ENCODE data around the gene GPAT3.

The GPAT3 gene

GRCh38 chr4:83510442-83510841 lies 25.5 kb upstream of the GPAT3 start:
- no peak overlapping the region for H3K4me3 ChIP-seq (ENCODE audit: low read length in 2 of 2)
- no peak overlapping the region for H3K9ac ChIP-seq (ENCODE audit: low read depth, low read length, poor library complexity)
- no peak overlapping the region for H3K23ac ChIP-seq (ENCODE audit: low read depth, low read length, poor library complexity)
- no peak overlapping the region for H2BK15ac ChIP-seq (ENCODE audit: low read length)
- no peak overlapping the region for H2BK120ac ChIP-seq (ENCODE audit: low read depth, low read length)
- H3K4me1 ChIP-seq (ENCODE audit: control insufficient read depth in 2 of 2, insufficient read depth in 1 of 2, low read depth in 1 of 2, low read length in 2 of 2): no peaks in the 10 kb centered on the region
- no peaks in the 10 kb centered on the region for H3K27me3 ChIP-seq (ENCODE audit: control insufficient read depth in 3 of 3, insufficient read depth in 3 of 3, low read depth in 1 of 3, low read length in 3 of 3)
- no peak overlapping the region for H2AK5ac ChIP-seq (ENCODE audit: low read depth, low read length)
- no peaks in the 10 kb centered on the region for H3K36me3 ChIP-seq (replicated peaks in 1 of 2; ENCODE audit: control insufficient read depth in 2 of 2, insufficient read depth in 2 of 2, low read length in 2 of 2)
- H3K14ac ChIP-seq (ENCODE audit: low read length): no peak overlapping the region
- peak overlapping the region; percentile 67 for H2AFZ ChIP-seq (ENCODE audit: low read length)
- WGBS, 2 donors (ENCODE audit: extremely low coverage in 2 of 2, insufficient read length in 2 of 2, insufficient replicate concordance in 1 of 2): no CpG with 5 or more reads among the region's 4 CpGs
- H3K4me2 ChIP-seq (ENCODE audit: insufficient read depth, low read length, poor library complexity, severe bottlenecking): no peak overlapping the region
- H3K79me1 ChIP-seq (ENCODE audit: low read depth, low read length): no peaks in the 10 kb centered on the region
- no peak overlapping the region for H4K8ac ChIP-seq (ENCODE audit: low read depth, low read length)
- H4K91ac ChIP-seq (ENCODE audit: low read depth, low read length, poor library complexity): no peak overlapping the region
- H3K9me3 ChIP-seq (replicated peaks in 1 of 2; ENCODE audit: control insufficient read depth in 2 of 2, insufficient read depth in 1 of 2, low read depth in 1 of 2, low read length in 2 of 2): no peaks in the 10 kb centered on the region
- no peak overlapping the region for H2BK5ac ChIP-seq (ENCODE audit: low read length)
- DNase-seq (ENCODE audit: low spot score): no peak
- no peak overlapping the region for H3K4ac ChIP-seq (ENCODE audit: low read length)
- no peak overlapping the region for H3K27ac ChIP-seq (replicated peaks; ENCODE audit: low read length)
- no peak overlapping the region for H3K18ac ChIP-seq (ENCODE audit: low read length)
- H2BK12ac ChIP-seq (ENCODE audit: low read length): no peak overlapping the region

- no peak for DNase-seq (ENCODE audit: low spot score)
- Histone ChIP-seq H3K79me1 (ENCODE audit: low read depth, low read length) (no peaks in the 10 kb centered on the region), H2AK5ac (ENCODE audit: low read depth, low read length) (no peak overlapping the region), H2BK5ac (ENCODE audit: low read length) (no peak overlapping the region), H3K14ac (ENCODE audit: low read length) (no peak overlapping the region), H3K27ac (replicated peaks; ENCODE audit: low read length) (no peak overlapping the region), H2BK15ac (ENCODE audit: low read length) (no peak overlapping the region), H2BK12ac (ENCODE audit: low read length) (no peak overlapping the region), H2AFZ (ENCODE audit: low read length) (no peak overlapping the region), H3K4me1 (ENCODE audit: control insufficient read depth in 2 of 2, insufficient read depth in 1 of 2, low read depth in 1 of 2, low read length in 2 of 2) (no peaks in the 10 kb centered on the region), H3K4me2 (ENCODE audit: insufficient read depth, low read length, poor library complexity, severe bottlenecking) (no peak overlapping the region), H2BK120ac (ENCODE audit: low read depth, low read length) (no peak overlapping the region), H3K4me3 (ENCODE audit: low read length in 2 of 2) (no peak overlapping the region), H3K4ac (ENCODE audit: low read length) (no peak overlapping the region), H3K36me3 (replicated peaks in 1 of 2; ENCODE audit: control insufficient read depth in 2 of 2, insufficient read depth in 2 of 2, low read length in 2 of 2) (no peaks in the 10 kb centered on the region), H3K9me3 (replicated peaks in 1 of 2; ENCODE audit: control insufficient read depth in 2 of 2, insufficient read depth in 1 of 2, low read depth in 1 of 2, low read length in 2 of 2) (no peaks in the 10 kb centered on the region), H4K91ac (ENCODE audit: low read depth, low read length, poor library complexity) (no peak overlapping the region), H4K8ac (ENCODE audit: low read depth, low read length) (no peak overlapping the region), H3K27me3 (ENCODE audit: control insufficient read depth in 3 of 3, insufficient read depth in 3 of 3, low read depth in 1 of 3, low read length in 3 of 3) (no peaks in the 10 kb centered on the region), H3K9ac (ENCODE audit: low read depth, low read length, poor library complexity) (no peak overlapping the region), H3K18ac (ENCODE audit: low read length) (no peak overlapping the region), H3K23ac (ENCODE audit: low read depth, low read length, poor library complexity) (no peak overlapping the region)
- WGBS, 2 donors (ENCODE audit: extremely low coverage in 2 of 2, insufficient read length in 2 of 2, insufficient replicate concordance in 1 of 2): no CpG with 5 or more reads among the region's 3 CpGs
These were observed 19.7 kb upstream of the GPAT3 start for GRCh38 chr4:83516042-83516772.

GRCh38 chr4:83522239-83522638 lies 13.7 kb upstream of the GPAT3 start:
- Histone ChIP-seq H3K36me3 (replicated peaks in 1 of 2; ENCODE audit: control insufficient read depth in 2 of 2, insufficient read depth in 2 of 2, low read length in 2 of 2) (no peaks in the 10 kb centered on the region), H2AK5ac (ENCODE audit: low read depth, low read length) (no peak overlapping the region), H3K18ac (ENCODE audit: low read length) (no peak overlapping the region), H3K79me1 (ENCODE audit: low read depth, low read length) (no peaks in the 10 kb centered on the region), H2BK120ac (ENCODE audit: low read depth, low read length) (no peak overlapping the region), H2BK15ac (ENCODE audit: low read length) (no peak overlapping the region), H3K4me1 (ENCODE audit: control insufficient read depth in 2 of 2, insufficient read depth in 1 of 2, low read depth in 1 of 2, low read length in 2 of 2) (no peaks in the 10 kb centered on the region), H3K27ac (replicated peaks; ENCODE audit: low read length) (no peak overlapping the region), H3K4me3 (ENCODE audit: low read length in 2 of 2) (no peak overlapping the region), H3K27me3 (ENCODE audit: control insufficient read depth in 3 of 3, insufficient read depth in 3 of 3, low read depth in 1 of 3, low read length in 3 of 3) (no peaks in the 10 kb centered on the region), H3K9me3 (replicated peaks in 1 of 2; ENCODE audit: control insufficient read depth in 2 of 2, insufficient read depth in 1 of 2, low read depth in 1 of 2, low read length in 2 of 2) (peaks cover 0 to 3% of the 10 kb centered on the region in 2 donors), H3K14ac (ENCODE audit: low read length) (no peak overlapping the region), H2AFZ (ENCODE audit: low read length) (no peak overlapping the region), H2BK12ac (ENCODE audit: low read length) (no peak overlapping the region), H3K23ac (ENCODE audit: low read depth, low read length, poor library complexity) (no peak overlapping the region), H3K9ac (ENCODE audit: low read depth, low read length, poor library complexity) (no peak overlapping the region), H2BK5ac (ENCODE audit: low read length) (no peak overlapping the region), H4K91ac (ENCODE audit: low read depth, low read length, poor library complexity) (no peak overlapping the region), H3K4ac (ENCODE audit: low read length) (no peak overlapping the region), H4K8ac (ENCODE audit: low read depth, low read length) (no peak overlapping the region), H3K4me2 (ENCODE audit: insufficient read depth, low read length, poor library complexity, severe bottlenecking) (no peak overlapping the region)
- no CpG with 5 or more reads among the region's 3 CpGs for WGBS, 2 donors (ENCODE audit: extremely low coverage in 2 of 2, insufficient read length in 2 of 2, insufficient replicate concordance in 1 of 2)
- DNase-seq (ENCODE audit: low spot score): no peak

- Histone ChIP-seq H4K8ac (ENCODE audit: low read depth, low read length) (no peak overlapping the region), H3K36me3 (replicated peaks in 1 of 2; ENCODE audit: control insufficient read depth in 2 of 2, insufficient read depth in 2 of 2, low read length in 2 of 2) (no peaks in the 10 kb centered on the region), H2BK12ac (ENCODE audit: low read length) (no peak overlapping the region), H3K27ac (replicated peaks; ENCODE audit: low read length) (no peak overlapping the region), H2BK120ac (ENCODE audit: low read depth, low read length) (no peak overlapping the region), H4K91ac (ENCODE audit: low read depth, low read length, poor library complexity) (no peak overlapping the region), H3K9me3 (replicated peaks in 1 of 2; ENCODE audit: control insufficient read depth in 2 of 2, insufficient read depth in 1 of 2, low read depth in 1 of 2, low read length in 2 of 2) (peaks cover 0 to 3% of the 10 kb centered on the region in 2 donors), H3K79me1 (ENCODE audit: low read depth, low read length) (no peaks in the 10 kb centered on the region), H3K4me1 (ENCODE audit: control insufficient read depth in 2 of 2, insufficient read depth in 1 of 2, low read depth in 1 of 2, low read length in 2 of 2) (no peaks in the 10 kb centered on the region), H3K18ac (ENCODE audit: low read length) (no peak overlapping the region), H3K4me3 (ENCODE audit: low read length in 2 of 2) (no peak overlapping the region), H3K9ac (ENCODE audit: low read depth, low read length, poor library complexity) (no peak overlapping the region), H2AFZ (ENCODE audit: low read length) (no peak overlapping the region), H3K14ac (ENCODE audit: low read length) (no peak overlapping the region), H3K4me2 (ENCODE audit: insufficient read depth, low read length, poor library complexity, severe bottlenecking) (no peak overlapping the region), H3K23ac (ENCODE audit: low read depth, low read length, poor library complexity) (no peak overlapping the region), H2BK5ac (ENCODE audit: low read length) (no peak overlapping the region), H3K4ac (ENCODE audit: low read length) (no peak overlapping the region), H2BK15ac (ENCODE audit: low read length) (no peak overlapping the region), H2AK5ac (ENCODE audit: low read depth, low read length) (no peak overlapping the region), H3K27me3 (ENCODE audit: control insufficient read depth in 3 of 3, insufficient read depth in 3 of 3, low read depth in 1 of 3, low read length in 3 of 3) (peaks cover 0 to 7% (median 0%) of the 10 kb centered on the region in 3 experiments)
- WGBS, 2 donors (ENCODE audit: extremely low coverage in 2 of 2, insufficient read length in 2 of 2, insufficient replicate concordance in 1 of 2): no CpG with 5 or more reads among the region's 2 CpGs
- no peak for DNase-seq (ENCODE audit: low spot score)
These were observed 8.2 kb upstream of the GPAT3 start for GRCh38 chr4:83527671-83528070.
